Measurements from ENCODE around the gene SLC8B1. TPM values are rescaled to one million over a fixed set of nuclear protein-coding genes. Genes with fewer than 3 reads are reported as not detected.

SLC8B1 gene
- total RNA-seq, 1 donor from 2014 or later: 9.0 TPM

DNA sequence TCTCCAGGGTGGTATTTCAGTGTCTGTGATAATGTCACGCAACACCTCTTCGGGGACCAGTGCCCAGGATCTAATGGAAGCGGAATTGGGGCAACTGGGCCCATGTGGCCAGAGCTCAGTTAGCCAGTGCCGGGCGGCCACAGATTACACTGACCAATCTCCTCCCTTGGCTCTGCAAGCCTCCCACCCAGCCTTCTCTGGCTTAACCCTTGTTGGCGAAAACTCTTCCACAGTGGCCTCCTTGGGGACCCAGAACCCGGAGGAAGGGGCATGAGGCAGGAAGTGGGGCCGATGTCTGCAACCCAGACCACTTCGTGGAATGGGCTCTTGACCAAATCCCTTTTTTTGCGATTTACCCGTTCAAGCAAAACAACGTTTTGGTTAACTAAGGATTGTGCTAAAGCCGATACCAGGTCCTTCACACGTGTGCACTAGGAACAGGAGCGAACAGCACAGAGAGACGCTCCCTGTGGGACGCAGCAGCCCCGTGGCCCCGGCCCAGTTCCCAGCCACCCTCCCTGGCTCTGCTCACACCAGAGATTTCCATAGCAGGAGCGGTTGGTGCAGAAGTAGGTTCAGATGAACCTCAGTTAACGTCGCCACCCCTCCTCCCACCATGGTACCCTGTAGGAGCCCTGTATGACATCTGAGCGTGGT lies 38.2 kb downstream of the SLC8B1 start:
- Histone ChIP-seq H3K27me3 (ENCODE audit: control insufficient read depth, insufficient read depth, low read length) (no peaks in the 10 kb centered on the region), H3K36me3 (ENCODE audit: control insufficient read depth, insufficient read depth, low read length) (peaks cover 11% of the 10 kb centered on the region), H3K4me3 (ENCODE audit: low read depth, low read length) (no peak overlapping the region)
- DNase-seq (ENCODE audit: low read depth) (no peak), FAIRE-seq (no peak)
- TF ChIP-seq, protein P1, sequence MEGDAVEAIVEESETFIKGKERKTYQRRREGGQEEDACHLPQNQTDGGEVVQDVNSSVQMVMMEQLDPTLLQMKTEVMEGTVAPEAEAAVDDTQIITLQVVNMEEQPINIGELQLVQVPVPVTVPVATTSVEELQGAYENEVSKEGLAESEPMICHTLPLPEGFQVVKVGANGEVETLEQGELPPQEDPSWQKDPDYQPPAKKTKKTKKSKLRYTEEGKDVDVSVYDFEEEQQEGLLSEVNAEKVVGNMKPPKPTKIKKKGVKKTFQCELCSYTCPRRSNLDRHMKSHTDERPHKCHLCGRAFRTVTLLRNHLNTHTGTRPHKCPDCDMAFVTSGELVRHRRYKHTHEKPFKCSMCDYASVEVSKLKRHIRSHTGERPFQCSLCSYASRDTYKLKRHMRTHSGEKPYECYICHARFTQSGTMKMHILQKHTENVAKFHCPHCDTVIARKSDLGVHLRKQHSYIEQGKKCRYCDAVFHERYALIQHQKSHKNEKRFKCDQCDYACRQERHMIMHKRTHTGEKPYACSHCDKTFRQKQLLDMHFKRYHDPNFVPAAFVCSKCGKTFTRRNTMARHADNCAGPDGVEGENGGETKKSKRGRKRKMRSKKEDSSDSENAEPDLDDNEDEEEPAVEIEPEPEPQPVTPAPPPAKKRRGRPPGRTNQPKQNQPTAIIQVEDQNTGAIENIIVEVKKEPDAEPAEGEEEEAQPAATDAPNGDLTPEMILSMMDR (IDR thresholded peaks at IDR 0.05; ENCODE audit: insufficient read depth, low read length, severe bottlenecking): no peak

DNA sequence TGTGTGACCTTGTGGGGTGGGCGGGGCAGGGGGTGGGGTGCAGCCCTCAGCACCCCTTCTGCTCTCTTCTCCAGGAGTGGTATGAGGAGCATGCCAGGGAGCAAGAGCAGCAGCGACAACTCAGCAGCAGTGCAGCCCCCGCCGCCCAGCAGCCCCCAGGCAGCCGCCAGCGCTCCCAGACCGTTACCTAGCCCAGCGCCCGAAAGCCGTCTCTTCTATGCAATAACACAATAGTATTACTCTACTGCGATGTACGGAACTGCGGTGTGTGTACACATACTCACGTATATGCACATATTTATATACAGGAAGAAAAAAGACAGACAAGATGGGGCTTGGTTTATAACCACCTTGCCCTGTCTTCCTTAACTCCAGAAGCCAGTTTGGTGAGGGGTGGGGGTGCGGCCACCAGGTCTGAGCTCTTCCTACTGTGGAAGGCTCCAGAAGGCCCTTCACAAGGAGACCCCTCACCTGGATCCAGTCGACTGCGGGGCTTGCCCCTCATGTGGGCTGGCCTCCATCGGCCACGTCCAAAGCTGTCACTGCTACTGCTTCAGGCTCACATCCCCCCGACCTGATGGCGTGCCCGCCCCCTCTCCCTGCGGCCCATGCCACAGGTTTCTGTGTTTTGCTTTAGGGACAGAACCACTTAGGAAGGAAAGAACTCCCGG lies 38.9 kb downstream of the SLC8B1 start:
- Histone ChIP-seq H3K27me3 (ENCODE audit: control insufficient read depth, insufficient read depth, low read length) (no peaks in the 10 kb centered on the region), H3K36me3 (ENCODE audit: control insufficient read depth, insufficient read depth, low read length) (peaks cover 16% of the 10 kb centered on the region), H3K4me3 (ENCODE audit: low read depth, low read length) (no peak overlapping the region)
- FAIRE-seq (no peak), DNase-seq (ENCODE audit: low read depth) (no peak)
- TF ChIP-seq, protein P1 (IDR thresholded peaks at IDR 0.05; ENCODE audit: insufficient read depth, low read length, severe bottlenecking): no peak

DNA sequence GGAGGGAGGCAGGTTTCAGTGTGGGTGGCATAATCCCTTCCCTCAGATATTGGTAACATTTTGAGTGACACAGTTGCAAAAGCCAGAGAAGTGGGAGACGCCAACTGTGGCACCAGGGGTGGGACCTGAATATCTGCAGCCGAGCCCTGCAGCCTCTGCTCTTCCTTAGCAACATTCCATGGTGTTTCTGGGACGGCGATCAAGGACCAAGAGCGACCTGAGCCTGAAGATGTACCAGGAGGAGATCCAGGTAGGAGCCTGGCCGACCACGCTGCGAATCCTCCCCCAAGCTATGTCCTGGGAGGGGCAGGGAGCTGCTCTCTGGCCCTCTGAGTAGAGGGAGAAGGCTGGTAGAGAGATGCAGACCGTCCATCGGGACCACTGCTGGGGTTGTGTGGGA lies 41.8 kb downstream of the SLC8B1 start:
- Histone ChIP-seq H3K27me3 (ENCODE audit: control insufficient read depth, insufficient read depth, low read length) (no peaks in the 10 kb centered on the region), H3K4me3 (ENCODE audit: low read depth, low read length) (no peak overlapping the region), H3K36me3 (ENCODE audit: control insufficient read depth, insufficient read depth, low read length) (peaks cover 29% of the 10 kb centered on the region)
- DNase-seq (ENCODE audit: low read depth) (no peak), FAIRE-seq (no peak)
- TF ChIP-seq, protein P1 (IDR thresholded peaks at IDR 0.05; ENCODE audit: insufficient read depth, low read length, severe bottlenecking): no peak

DNA sequence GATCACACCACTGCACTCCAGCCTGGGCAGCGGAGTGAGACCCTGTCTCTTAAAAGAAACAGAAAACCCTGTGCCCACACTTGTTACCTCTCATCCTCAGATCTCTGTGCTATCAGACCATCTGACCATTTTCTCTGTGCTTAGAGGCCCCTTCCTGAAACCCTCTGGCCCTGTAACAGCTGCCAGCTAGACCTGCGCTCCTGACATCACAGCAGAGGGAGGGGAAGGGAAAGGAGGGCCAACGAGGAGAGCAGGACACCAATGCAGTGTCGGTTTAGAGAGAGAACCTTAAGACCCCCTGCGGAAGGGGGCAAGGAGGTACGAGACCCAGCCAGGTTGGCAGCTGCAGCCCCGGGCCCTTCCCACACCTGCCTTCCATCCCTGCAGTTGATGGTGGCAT lies 42.4 kb downstream of the SLC8B1 start:
- FAIRE-seq: no peak
- TF ChIP-seq, protein P1 (IDR thresholded peaks at IDR 0.05; ENCODE audit: insufficient read depth, low read length, severe bottlenecking): no peak
- Histone ChIP-seq H3K4me3 (ENCODE audit: low read depth, low read length) (no peak overlapping the region), H3K27me3 (ENCODE audit: control insufficient read depth, insufficient read depth, low read length) (no peaks in the 10 kb centered on the region), H3K36me3 (ENCODE audit: control insufficient read depth, insufficient read depth, low read length) (peaks cover 30% of the 10 kb centered on the region)
- no peak for DNase-seq (ENCODE audit: low read depth)

DNA sequence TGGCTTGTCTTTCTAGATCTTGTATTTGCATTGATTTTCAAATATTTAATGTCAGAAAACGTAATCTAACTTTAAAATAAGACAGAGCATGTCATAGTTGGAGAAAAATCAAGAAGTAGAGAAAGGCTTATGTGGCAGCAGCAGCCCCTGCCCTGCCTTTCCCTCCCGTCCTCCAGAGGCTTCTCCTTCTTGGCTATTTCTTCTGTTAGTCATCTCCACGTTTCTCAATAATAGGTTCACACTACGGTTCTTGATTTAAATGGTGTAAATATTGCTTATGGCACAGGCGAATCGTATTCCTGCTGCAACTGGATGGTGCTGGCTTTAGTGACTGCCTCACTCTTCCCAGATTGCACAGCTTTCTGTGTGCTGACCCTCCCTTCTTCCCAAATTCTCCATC lies 42.8 kb downstream of the SLC8B1 start:
- H3K36me3 ChIP-seq (ENCODE audit: control insufficient read depth, insufficient read depth, low read length): peaks cover 31% of the 10 kb centered on the region
- peak; percentile 24 for DNase-seq (ENCODE audit: low read depth)
- TF ChIP-seq, protein P1 (IDR thresholded peaks at IDR 0.05; ENCODE audit: insufficient read depth, low read length, severe bottlenecking): no peak

More for the DNA sequence above, 42.8 kb downstream of the SLC8B1 start:
- H3K4me3 ChIP-seq (ENCODE audit: low read depth, low read length): no peak overlapping the region
- H3K27me3 ChIP-seq (ENCODE audit: control insufficient read depth, insufficient read depth, low read length): no peaks in the 10 kb centered on the region
- no peak for FAIRE-seq

Measured in bronchial epithelial cell (primary cell).